Activated T-cell treated with anti-CD3 and anti-CD28 coated beads, Interleukin-2, amount 50 U/mL, for 72 hours (primary cell): ENCODE results near the gene SPATA31A3. TPM values are rescaled to one million over a fixed set of nuclear protein-coding genes. Genes with fewer than 3 reads are reported as not detected.
"Not testable (repeated sequence)": the region's sequence is repeated elsewhere in the genome, so short reads cannot be mapped to it uniquely, and the experiment has no call there.

Experiments
- ATAC-seq, 2 donors: fragments of 150-1000 bp; cut with Tn5 transposase; replicated peaks in 1 of 2; 2 replicates each; pipeline ENCODE4 v1.10.0; 2021; ENCODE audit warnings: moderate library complexity in 2 of 2, mild to moderate bottlenecking in 1 of 2
- DNase-seq, 2 donors: peaks; one replicate each; pipeline ENCODE4 v3.0.0; 2021 to 2022; ENCODE audit warnings: mixed read lengths in 1 of 2
- H3K27ac Mint-ChIP-seq: one replicate; pipeline ENCODE4 v1.8.0; 2022; ENCODE audit warnings: mild to moderate bottlenecking, moderate library complexity, mixed read lengths
- H3K27me3 Mint-ChIP-seq: one replicate; pipeline ENCODE4 v1.8.0; 2022; ENCODE audit warnings: low read depth, mixed read lengths
- H3K36me3 Mint-ChIP-seq, 2 donors: one replicate each; pipeline ENCODE4 v1.8.0; 2022; ENCODE audit warnings: mixed read lengths in 2 of 2, mild to moderate bottlenecking in 1 of 2; ENCODE audit not compliant: insufficient read depth in 2 of 2
- H3K4me1 Mint-ChIP-seq: one replicate; pipeline ENCODE4 v1.8.0; 2022; ENCODE audit warnings: low read depth, mixed read lengths
- H3K4me3 Mint-ChIP-seq, 2 donors: one replicate each; pipeline ENCODE4 v1.8.0; 2022; ENCODE audit warnings: mild to moderate bottlenecking in 2 of 2, mixed read lengths in 2 of 2, moderate library complexity in 2 of 2
- H3K9me3 Mint-ChIP-seq, 2 donors: one replicate each; pipeline ENCODE4 v1.8.0; 2022; ENCODE audit warnings: mixed read lengths in 2 of 2
- total RNA-seq, 2 donors: library from RNA; stranded (reverse); gene quantifications; one replicate each; pipeline ENCODE4 v1.2.3, GENCODE V29; 2022

The SPATA31A3 gene
- not detected for total RNA-seq

DNA sequence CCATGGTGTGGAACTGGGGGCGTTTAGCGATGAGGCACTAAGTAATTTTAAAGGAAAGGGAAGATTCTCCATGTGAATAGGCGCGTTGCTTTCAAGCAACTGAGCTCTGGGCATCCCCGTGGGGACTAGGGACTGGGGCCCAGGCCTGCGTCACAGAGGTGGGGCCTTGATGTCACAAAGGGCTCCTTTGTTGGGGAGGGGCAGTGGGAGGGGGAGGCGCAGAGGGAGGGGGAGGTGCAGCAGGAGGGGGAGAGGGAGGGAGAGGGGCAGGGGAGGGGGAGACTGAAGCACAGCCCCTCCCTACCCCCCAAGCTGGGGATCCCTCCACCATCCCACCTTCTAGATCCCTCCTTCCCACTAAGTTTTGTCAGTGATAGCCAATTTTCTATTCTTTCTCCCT lies at the start of gene SPATA31A3:
Gene SPATA31A3, minus strand, starts transcription at position 101 of the 400 bp plus-strand sequence. Its CDS starts 29 bp downstream, at position 72.
- not testable (repeated sequence) for H3K36me3 Mint-ChIP-seq, H3K27ac Mint-ChIP-seq, H3K4me1 Mint-ChIP-seq, DNase-seq, ATAC-seq, H3K27me3 Mint-ChIP-seq, H3K4me3 Mint-ChIP-seq, H3K9me3 Mint-ChIP-seq

DNA sequence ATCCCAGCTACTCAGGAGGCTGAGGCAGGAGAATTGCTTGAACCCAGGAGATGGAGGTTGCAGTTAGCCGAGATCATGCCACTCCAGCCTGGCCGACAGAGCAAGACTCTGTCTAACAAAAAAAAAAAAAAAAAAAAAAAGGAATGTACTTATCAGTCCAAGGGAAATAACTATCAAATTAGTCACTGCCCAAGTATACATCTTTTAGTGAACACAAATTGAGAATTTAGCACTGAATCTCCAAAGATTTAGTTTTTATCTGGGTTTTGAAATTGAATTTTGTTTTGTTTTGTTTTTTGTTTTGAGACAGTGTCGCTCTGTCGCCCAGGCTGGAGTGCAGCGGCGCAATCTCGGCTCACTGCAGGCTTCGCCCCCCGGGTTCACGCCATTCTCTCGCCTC lies 39.8 kb downstream of the SPATA31A3 start:
- not testable (repeated sequence) for ATAC-seq, H3K36me3 Mint-ChIP-seq, H3K4me3 Mint-ChIP-seq, H3K9me3 Mint-ChIP-seq, H3K27ac Mint-ChIP-seq, DNase-seq, H3K27me3 Mint-ChIP-seq, H3K4me1 Mint-ChIP-seq

DNA sequence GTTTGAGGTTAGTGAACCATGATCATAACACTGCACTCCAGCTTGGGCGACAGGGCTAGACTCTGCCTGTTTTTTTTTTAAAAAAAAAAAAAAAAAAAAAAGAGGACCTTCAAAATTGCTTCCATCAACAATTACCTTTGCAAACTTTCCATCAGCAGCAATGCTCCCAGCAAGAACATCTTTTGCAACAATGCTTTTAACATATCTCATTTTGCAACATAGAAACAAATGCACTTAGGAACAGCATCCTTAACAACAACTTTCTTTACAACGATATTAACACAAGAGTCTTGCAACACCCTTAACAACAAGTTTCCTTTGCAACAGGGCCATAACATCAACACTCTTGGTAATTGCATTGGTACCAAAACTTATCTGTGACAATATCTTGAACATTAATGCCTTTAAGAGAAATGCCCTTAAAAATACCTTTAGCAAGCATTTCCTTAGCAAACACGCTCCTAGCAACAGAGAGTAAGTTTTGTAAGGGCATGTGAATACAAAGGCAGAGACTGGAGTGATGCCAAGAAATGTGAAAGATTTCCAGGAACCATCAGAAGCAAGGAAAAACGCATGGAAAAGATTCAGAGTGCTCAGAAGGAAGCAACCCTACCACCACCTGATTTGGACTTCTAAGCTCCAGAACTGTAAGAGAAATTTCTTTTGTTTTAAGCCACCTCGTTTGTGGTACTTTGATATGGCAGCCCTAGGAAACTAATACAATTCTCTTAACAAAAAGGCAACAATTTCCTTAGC lies 49.8 kb downstream of the SPATA31A3 start:
- not testable (repeated sequence) for H3K4me1 Mint-ChIP-seq

DNA sequence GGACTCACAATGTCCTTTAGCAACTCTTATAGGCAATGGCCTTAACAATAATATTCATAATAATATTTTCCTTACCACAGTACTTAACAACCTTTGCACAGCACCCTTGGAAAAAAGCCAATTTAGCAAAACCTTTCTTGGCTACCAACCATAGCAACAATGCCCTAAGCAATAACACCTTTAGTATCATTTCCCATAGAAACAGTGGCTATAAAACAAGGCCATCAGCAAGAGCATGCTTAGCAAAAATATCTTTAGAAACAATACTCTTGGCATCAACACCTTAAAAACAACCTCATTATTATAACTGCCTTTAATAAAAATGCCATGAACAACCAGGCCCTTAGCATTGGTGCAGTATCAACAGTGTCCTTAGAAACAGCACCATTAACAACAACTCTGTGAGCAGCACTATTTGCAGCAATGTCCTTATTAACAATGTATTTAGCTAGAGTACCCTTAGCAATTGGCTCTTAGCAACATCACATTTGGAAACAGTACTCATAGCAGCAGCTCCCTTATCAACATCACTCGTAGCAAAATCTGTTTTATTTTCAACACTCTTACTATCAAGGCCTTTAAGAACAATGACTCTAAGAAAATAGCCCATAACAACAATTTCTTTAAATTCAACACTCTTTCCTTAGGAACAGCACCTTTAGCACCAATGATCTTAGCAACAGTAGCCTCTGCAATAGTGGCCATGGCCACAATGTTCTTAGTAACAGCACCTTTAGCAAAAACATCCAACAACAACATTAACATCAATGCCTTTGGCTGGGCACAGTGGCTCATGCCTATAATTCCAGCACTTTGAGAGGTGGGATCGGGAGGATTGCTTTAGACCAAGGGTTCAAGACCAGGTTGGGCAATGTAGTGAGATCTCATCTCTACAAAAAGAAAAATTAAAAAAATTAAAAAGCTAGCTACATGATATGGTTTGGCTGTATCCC lies 52.2 kb downstream of the SPATA31A3 start:
- H3K27ac Mint-ChIP-seq, H3K36me3 Mint-ChIP-seq, ATAC-seq, DNase-seq, H3K27me3 Mint-ChIP-seq, H3K4me3 Mint-ChIP-seq, H3K9me3 Mint-ChIP-seq, H3K4me1 Mint-ChIP-seq: not testable (repeated sequence)

More for the DNA sequence above, 49.8 kb downstream of the SPATA31A3 start:
- not testable (repeated sequence) for H3K27ac Mint-ChIP-seq, ATAC-seq, DNase-seq, H3K4me3 Mint-ChIP-seq, H3K36me3 Mint-ChIP-seq, H3K9me3 Mint-ChIP-seq, H3K27me3 Mint-ChIP-seq

DNA sequence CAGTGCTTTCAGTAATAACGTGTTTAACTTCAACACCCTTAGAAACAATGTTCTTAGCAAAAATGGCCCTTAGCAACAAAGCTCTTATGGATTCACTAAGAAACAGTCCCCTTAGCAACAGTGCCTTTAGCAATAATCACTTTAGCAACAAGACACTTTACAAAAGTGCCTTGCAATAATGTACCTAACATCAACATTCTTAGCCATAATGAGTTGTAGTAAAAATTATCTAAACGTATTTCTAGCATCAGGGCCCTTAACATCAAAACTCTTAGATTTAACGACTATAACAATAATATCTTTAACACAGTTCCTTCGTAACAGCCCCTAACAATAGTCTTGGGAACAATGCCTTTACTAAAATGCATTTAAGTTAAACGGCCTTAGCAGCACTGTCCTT lies 54.0 kb downstream of the SPATA31A3 start:
- H3K4me1 Mint-ChIP-seq, ATAC-seq, H3K4me3 Mint-ChIP-seq, H3K27ac Mint-ChIP-seq, DNase-seq, H3K36me3 Mint-ChIP-seq, H3K9me3 Mint-ChIP-seq, H3K27me3 Mint-ChIP-seq: not testable (repeated sequence)

DNA sequence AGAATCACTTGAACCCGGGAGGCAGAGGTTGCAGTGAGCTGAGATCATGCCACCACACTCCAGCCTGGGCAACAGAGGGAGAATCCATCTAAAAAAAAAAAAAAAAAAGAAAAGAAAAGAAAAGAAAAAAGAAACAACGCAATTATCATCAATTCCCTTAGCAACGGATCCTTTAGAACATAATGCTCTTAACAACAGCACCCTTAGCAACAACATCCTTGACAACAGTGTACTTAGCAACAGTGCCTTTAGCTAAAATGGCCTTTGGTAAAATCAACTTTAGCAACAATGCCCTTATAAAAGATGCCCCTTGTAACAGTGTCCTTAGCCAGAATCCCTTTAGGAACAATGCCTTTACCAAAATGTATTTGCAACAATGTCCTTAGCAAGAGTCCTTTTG lies 54.7 kb downstream of the SPATA31A3 start:
- not testable (repeated sequence) for H3K4me3 Mint-ChIP-seq, ATAC-seq, H3K27me3 Mint-ChIP-seq, DNase-seq, H3K27ac Mint-ChIP-seq, H3K4me1 Mint-ChIP-seq, H3K36me3 Mint-ChIP-seq, H3K9me3 Mint-ChIP-seq

Other genes starting within 250 kb of the SPATA31A3 start
- 1 to 10 TPM; 2.3 to 2.5 TPM for gene ZNF658, start 91.8 kb downstream of the SPATA31A3 start, total RNA-seq